HG02588 (cell line): ENCODE results near the gene NECAB3.

ENCODE experiments used
- ATAC-seq: cut with Tn5 transposase; IDR thresholded peaks from one replicate; pipeline ENCODE4 v1.9.1; 2021; ENCODE audit warnings: mild to moderate bottlenecking, moderate library complexity; ENCODE audit not compliant: unreplicated experiment

NECAB3 gene

DNA sequence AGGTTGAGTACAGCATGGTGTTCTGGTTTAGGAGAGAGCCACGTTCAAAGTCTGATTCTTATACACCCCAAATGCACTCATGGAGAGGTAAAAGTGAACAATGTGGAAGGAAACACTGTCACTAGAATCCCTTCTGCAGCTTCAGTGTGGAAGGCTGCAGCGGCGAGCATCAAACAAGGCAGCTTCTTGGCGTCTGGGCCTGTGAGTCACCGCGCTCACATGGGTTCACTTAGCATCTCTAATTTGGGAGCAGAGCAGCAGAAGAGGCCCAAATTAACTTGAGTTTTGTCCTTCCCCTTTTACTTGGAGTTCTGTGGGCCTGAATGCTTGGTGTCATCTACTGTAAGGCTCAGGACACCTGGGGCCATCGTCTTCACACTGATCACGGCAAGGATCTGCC, 22.9 kb upstream of the NECAB3 start:
- ATAC-seq: no peak

DNA sequence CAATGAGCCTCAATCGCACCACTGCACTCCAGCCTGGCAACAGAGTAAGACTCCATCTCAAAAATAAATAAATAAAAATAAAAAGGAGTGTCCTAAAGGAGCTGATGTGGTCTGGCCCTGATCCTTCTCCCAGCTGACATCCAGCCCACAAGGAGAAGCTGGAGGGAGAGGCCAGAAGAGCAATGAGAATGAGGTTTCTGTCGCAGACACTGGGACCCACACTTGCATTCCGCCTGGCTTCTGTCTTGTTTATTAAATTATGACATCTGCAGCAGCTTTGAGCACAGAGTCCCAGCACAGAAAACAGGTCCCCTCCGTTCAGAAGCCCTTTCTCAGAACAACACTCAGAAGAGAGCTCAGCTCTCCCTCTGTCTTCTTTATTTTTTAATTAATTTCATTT, 22.2 kb upstream of the NECAB3 start:
- ATAC-seq: no peak

DNA sequence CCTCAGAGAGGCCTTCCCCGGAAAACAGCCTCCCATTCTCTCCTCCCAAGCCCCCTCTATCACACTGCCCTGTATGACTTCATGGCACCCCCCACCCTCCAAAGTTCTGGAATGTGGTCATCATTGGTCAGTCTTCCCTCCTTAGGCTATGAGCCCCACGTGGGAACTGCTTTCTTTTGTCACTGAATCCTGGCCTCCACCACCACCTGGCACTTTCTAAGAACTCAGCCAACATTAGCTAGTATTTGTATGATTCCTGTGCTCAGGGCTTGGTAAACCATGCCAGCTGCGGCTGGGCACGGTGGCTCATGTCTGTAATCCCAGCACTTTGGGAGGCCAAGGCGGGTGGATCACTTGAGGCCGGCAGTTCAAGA, 20.4 kb upstream of the NECAB3 start:
- no peak for ATAC-seq

DNA sequence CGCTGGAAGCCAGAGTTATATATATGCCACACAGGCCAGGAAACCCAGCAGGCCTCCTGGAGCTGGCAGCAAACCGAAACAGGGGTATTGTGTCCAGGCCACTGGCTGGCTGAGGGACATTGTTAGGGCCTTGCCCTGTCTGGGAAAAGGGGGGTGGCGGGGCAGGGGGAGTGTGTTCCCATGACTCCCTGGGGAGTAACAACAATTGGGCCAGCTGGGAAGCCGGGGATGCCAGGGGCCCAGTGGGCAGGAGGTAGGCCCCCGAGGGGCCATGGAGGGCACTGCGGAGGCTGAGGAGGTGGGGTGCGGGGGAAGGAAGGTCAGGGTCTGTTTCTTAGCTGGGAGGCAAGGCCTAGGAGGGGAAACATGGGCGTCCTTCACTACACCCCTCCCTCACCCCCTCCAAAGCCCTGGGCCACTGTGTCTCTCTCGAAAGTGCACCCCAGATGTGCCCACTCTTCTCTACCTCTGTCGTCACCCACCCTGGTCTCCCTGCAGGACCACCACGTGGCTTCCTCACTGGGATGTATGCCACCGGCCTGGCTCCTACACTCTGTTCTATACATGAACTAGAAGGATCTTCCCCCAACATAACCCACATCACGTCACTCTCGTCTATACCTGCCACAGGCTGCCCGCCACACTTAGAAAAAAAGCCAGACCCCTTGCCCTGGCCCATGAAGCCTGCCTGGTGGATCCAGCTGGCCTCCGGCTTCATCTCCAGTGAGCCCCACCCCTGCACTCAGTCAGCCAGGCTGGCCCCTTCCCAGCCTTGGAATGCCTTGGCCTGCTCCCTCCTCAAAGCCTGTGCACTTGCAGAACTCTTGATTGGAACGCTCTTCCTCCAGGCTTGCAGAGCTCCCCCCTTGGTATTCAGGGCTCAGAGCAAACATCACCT, 19.8 kb upstream of the NECAB3 start:
- ATAC-seq: no peak

DNA sequence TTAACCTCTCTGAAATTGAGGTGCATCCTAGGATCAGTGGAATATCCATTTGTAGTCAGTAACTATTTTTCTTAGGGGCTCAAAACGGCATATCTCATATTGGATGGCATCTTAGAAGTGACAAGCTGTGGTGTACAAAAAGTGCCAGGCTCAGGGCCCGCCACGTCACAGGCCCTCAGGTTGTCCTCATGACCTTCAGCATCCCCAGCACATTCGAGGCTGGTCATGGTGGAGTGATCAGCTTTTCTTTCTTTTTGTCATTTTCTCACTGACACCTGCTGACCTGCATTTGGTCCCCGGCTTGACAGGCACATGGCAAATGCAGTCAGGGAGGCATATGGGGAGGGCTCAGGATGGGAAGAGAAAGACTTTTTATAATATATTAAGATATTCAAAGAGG, 19.1 kb upstream of the NECAB3 start:
- ATAC-seq: no peak

DNA sequence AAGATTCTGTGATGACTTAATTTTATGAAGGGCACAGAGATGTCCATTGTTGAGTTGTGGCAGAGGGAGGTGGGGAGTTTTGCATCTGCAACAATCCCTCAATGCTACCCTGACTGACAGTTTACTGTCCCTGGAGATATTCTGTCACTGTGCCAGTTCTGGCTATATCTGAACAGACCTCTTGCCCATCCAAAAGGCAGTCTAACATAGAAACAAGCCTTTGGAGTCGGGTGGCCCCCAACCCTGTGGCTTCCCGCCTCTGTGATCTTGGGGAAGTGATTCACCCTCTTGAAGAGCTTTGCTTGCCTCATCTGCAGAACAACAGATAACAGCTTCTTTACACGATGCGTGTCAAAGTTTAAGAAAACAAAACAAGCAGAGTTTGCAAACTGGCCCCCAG, 15.7 kb upstream of the NECAB3 start:
- no peak for ATAC-seq

DNA sequence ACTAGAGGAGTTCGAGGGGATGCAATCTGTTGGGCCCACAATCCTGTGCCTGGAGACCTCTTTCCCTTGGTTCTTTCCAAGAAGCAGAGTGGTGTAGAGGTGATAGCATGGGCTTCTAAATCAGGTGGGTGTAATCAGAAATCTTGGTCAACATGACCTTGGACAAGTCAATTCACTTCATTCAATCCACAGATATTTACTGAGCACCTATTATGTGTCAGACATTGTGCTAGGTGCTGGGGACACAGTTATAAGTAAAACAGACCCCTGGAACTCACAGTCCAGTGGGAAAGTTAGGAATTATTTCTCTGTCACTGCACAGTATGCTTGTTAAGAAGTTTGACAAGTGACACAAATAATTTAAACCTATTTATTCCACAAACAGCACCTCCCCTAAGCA, 15.3 kb upstream of the NECAB3 start:
- ATAC-seq: no peak

DNA sequence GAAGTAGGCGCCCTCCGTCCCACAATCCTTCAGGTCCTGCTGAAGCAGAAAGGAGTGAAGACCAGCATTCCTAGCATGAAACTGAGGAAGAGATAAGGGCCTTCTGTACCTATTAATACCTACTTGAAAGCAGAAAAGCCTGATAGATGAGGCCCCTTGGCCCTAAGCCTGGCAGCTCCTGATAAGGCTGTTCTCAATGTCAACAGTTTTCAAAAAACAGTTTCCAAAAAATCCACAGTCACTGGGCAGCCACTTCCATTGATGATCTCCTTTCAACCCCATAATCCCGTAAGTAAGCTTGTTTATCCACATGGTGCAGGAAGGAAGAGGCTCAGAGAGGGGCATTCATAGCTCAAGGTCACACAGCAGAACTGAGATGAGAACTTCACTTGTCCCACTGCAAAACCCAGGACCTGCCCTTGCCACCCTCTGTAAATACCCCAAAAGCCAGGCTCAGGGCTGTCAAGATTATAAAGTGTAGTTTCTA, 14.8 kb upstream of the NECAB3 start:
- ATAC-seq: no peak

DNA sequence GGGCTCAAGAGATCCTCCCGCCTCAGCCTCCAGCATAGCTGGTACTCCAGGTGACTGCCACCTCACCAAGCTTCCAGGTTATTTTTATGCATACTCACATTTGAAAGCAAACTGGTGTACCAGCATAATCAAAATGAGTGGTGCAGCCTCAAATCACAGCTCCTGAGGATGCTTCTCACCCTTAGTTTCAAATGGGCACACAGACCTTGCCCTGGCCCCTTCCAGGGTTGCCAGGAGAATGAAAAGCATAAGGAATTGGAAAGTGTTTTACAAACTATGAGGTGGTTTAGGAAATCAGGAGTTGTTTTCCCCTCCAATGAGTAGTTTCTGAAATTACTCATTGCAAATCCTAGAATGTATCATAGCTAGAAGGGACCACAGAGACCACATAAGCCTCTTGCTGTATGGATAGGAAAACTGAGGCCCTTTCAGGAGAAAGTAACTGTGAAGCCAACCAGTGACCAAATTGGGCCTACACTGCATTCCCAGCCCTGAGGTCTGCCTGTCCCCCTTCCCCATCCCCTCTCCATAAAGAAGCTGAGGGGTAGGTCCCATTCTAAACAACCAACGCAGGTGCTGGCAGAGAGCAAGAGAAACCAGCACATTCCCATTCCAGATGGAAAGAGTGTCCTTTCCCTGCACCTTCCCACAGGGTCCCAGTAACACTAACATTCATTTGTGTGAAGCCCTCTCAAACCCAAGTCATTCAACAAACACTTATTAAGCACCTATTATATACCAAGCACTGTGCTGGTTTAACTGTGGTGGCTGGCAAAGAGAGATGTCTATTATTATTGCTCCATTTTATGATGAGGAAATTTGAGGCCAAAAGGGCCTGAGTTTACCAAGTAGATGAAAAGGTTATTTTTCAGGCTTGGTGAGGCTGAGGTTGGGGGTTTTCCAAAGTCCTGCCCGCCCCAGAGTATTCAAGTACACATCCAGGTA, 14.0 kb upstream of the NECAB3 start:
- ATAC-seq: no peak

DNA sequence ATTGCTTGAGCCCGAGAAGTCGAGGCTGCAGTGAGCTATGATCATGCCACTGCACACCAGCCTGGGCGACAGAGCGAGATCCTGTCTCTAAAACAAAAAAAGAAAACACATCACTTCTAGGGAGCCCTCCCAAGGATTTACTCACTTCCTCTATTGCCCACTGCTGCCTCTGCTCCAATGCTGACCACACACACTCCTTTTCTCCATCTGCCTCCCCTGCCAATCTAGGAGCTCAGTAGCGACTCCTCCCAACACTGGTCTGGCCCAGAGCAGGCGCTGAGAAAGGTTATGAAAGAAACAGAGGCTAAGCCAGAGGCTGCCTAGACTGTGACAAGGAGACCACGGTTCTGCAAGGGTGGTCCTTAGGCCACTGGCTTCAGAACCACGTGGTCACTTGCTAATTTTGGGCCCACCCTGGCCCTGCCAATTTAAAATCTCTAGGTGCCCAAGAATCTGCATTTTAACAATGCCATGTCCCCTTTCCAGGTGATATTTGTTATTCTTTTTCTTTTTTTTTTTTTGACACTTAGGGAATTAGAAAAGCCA, 13.2 kb upstream of the NECAB3 start:
- no peak for ATAC-seq

DNA sequence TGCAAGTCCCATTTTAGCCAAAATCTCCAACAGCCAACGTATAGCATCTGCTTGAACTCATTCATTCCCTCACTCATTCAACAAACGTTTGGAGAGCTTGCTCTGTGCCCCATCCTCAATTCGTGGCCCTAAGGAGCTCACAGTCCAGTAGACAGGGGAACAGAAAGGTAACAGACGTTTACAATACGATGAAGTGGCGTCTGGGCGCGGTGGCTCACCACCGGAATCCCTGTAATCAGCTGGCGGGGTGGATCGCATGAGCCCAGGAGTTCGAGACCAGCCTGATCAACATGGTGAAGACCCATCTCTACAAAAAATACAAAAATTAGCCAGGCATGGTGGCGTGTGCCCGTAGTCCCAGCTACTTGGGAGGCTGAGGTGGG, 12.7 kb upstream of the NECAB3 start:
- ATAC-seq: no peak

DNA sequence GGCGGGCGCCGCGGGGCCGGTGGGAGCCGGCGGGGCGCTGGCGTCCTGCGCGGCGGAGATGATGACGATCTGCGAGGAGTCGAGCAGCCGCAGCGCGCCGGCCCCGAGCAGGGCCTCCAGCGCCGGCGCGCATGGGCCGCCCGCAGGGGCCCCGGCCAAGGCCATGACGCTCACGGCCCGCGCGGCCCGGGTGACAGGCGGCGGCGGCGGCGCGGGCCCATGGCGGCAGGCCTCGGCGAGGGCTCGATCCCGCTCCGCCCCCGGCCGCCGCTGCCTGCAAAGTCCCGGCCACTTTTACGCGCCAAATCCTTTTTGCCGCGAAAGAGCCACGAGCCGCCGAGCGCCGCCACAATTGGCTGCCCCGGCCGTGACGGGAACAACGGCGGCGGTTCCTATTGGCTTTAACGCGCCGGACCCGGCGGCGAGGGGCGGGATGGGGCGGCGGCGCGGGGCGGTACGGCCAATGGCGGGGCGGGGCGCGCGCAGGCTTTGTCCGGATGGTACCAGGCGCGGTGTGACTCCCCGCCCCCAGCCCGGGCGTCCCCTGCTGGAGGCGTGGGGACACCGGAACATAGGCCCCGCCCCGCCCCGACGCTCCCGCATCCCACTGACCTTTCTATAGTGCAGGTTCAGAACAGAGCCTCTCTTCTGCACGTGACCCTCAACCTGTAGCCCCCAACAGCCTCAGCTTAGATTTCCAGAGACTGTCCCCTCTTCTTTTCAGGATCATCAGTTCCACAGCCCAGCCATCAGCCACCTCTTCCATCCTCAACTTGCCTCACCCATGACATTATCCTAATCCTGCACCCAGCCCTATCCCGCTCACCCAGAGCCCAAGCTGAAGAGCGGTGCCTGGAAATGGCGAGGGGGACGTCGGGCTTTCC, 12.1 kb upstream of the NECAB3 start, which contains the start of gene E2F1:
Gene E2F1, minus strand, starts transcription at position 286 of the 884 bp plus-strand sequence. Its CDS starts 121 bp downstream, at position 165.
- ATAC-seq: peak; percentile 84

DNA sequence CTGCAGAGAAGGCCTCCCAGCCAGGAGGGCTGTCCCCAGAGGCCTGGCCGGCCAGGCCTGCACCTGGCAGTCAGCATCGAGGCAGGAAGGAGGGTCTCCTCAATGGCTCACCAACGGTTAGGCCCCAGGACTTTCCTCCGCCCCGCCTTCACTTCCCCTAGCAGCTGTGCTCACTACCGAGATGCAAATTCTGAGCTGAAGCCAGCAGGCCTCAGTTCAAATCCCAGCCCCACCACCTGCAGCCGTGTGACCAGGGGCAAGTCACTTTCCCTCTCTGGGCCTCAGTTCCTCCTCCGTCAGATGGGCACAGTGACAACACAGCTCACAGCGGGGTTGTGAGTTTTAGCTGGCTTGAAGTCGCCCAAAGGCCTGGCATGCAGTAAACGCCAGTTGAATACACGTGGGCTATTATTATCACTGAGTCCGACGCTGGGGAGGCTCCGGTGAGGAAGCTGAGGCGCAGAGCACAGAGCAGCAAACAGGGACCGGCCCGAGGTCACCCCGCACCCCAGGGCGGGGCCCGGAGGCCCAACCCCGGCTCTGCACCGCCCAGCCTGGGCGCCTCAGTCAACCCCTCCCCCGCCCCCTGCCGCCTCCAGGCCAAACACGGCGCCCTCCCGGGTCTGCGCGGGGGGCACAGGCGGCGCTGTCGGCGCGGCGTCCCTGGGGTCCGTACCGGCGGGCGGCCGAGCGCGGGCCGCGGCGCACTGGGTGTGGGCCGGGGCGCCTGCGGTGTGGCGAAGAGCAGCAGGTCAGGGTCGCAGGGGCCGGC, 11.3 kb upstream of the NECAB3 start:
- ATAC-seq: peak; percentile 43

DNA sequence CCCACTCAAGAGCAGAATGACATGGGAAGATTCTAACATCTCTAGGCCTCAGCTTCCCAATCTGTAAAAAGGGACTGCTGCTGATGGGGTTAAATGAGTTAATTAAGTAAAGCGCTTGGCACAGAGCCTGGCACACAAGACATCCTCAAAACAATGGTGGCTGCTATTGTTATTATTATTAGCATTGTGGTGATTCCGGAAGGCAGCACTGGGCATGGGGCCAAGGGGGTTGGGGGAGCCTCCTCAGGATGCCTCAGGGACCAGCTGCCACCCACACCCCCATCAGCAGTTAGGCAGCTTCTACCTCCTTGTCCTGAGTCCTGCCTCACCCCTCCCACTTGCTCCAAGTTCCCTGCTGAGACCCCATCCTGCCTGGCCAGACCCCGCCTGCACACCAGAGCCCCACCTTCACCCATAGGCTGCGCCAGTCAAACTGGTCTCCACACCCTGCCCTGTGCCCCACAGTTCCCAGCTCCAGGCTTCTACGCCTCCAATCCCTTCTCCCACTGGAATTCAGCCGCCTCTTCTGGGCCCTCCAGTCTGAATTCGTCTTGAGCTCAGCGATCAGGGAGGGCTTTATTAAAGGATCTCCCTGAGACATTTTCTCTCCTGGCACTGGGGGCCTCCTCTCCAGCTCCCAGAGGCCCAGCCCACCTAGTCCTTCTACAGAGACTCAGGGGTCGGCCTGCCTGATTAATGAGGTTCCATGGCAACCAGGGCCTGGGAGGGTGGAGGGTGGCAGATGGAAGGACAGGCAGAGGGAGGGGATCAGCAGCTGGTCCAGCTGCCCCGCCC, 10.5 kb upstream of the NECAB3 start:
- ATAC-seq: no peak

DNA sequence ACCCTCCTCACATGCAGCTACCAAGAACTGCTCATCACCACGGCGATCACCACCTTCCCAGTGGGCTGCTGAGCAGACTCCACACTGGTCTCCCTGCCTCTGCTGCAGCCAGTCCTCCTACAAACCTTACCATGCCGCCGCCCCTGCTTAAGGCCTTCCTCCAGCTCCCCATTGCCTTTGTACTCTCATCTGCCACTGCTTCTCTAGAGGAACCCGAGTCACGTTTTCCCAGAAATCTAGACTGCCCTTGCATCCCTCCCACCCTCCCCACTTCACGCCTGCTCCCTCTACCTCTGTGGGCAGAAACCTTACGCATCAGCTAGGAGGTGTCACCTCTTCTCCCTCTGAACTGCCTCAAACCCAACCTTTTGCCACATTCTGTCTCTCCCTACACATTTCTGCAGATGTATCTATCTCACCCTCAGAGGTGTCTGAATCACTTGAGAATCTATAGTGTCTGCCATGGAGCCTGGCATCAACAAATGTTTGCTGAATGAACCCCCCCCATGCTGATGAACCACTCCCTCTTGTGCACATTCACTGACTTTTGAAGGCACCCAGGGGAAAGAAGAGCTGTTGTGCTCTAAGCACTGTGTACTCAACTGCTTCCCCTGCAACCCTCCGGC, 7.6 kb upstream of the NECAB3 start:
- ATAC-seq: no peak

DNA sequence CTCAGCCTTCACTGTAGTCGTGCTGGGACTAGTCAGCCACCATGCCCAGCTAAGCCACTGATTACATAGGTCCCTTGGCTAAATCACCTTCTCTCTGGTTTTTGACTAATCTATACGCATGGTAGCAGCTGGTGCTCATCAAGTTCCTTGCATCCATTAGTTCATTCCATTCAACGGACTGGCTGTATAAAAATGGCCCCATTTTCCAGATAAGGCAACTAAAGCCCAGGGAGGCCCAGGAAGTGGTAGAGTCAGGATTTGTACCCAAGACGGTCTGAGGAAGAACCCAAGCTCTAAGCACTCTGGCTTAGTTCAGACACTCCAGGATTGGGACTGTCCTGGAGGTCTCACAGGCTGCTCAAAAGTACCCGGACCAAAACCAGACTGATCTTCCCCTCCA, 7.1 kb upstream of the NECAB3 start:
- no peak for ATAC-seq

DNA sequence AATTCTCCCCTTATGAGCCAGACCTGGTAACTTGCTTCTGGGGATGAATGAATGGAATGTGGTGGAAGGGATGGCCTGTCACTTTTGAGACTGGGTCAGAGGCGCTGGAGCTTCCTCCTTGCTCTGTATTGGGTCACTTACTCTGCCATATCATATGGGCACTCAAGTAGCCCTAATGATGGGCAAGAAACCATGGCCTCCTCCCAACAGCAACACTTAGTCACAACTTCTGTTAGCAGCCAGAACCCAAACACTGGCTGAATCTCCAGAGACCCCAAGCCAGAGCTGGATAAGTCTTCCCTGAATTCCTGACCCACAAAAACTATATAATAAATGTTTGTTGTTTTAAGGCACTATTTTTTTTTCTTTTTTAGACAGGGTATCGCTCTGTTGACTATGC, 6.5 kb upstream of the NECAB3 start:
- ATAC-seq: no peak

DNA sequence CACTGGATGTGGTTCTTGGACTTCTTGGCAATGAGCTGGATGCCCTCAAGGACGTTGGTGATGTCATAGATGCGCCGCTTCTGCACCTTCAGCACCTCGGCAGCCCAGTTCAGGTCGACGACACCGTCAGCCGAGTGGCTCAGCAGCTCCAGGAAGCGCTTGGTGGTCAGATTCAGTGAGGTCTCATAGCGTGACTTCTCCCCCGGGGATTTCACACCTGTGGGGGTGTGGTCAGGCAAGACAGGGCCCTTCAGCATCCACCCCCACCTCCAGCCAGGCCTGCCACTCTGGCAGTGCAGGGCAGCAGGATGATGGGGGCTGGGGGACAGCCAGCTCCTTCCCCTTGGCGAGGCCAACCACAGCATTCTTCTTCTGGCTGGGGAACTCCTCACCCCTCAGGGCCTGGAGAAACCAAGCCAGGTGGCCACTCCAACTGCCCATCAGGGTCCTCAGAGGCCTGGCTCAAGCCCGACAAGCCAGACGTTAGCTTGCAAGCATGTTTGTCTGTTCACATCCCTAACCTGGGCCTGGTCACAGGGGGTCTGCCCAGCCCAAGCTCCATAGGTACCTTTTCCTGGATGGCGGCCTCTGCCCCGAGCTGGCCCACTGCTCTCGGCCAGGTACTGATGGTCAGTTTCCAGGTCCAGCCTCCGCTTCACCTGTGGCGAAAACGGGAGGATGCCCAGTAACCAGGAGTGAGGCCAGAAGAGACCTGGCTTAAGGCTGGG, 5.7 kb upstream of the NECAB3 start:
- peak; percentile 61 for ATAC-seq
